ENCODE results near the gene PPM1E.

PPM1E gene

DNA sequence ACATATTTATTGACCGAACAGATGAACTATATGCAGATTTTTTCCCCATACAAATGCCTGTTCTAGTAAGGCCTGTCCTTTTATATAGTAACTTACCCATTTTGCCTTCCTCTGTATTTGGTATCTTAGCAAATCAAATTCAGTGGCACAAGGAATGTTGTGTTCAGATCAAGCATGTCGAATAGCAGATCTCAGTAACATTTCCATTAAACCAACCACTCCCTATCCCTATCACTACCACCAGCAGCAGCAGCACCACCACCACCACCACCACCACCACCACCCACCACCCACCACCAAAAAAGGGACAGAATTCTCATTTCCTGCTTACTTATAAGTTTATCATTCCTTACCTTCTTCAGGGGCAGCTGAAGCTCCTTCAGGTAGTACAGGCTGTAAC is 256.3 kb downstream of the PPM1E start:
- ChIA-PET POLR2A (no interaction called here), CTCF (interaction anchor here (0.9 kb wide), 1 partner anchor 301 kb away, joined by 4 read pairs; no protein-coding TSS in a partner anchor)
- TF ChIP-seq FOXK2 (IDR thresholded peaks at IDR 0.05) = no peak
- TF ChIP-seq LEF1 (IDR thresholded peaks at IDR 0.05; ENCODE audit: borderline replicate concordance) = no peak
- no peak for TF ChIP-seq BHLHE40 (IDR thresholded peaks at IDR 0.05; ENCODE audit: borderline replicate concordance)
- no peak for TF ChIP-seq FOXA1 (IDR thresholded peaks at IDR 0.05)
- TF ChIP-seq ZNF384 (IDR thresholded peaks at IDR 0.05) = no peak
- no peak for TF ChIP-seq TARDBP (IDR thresholded peaks at IDR 0.05)
- no peak for TF ChIP-seq NFRKB (IDR thresholded peaks at IDR 0.05)
- DNase-seq (ENCODE audit: extremely low spot score) = no peak

DNA sequence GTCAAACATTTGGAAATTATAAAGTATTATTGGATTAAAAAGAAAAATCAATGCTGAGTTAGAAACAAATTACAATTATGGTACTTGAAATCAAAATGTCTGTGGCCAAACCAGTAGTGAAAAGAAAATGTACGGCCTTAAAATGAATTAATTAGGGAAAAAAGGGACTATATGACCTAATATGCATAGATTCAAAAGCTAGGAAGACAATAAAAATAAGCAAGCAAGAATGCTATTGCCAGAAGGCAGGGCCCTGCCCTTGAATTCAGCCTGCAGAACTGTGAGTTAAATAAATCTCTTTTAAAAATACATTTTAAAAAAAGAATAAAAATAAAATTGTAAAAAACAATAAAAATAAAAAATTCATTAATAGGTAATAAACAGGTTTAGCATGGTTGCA is 262.4 kb downstream of the PPM1E start:
- POLR2A ChIA-PET = no interaction called here
- CTCF ChIA-PET = no interaction called here
- DNase-seq (ENCODE audit: extremely low spot score) = no peak
- TF ChIP-seq FOXA1 (IDR thresholded peaks at IDR 0.05) = no peak
- no peak for TF ChIP-seq CTBP1 (IDR thresholded peaks at IDR 0.05; ENCODE audit: borderline replicate concordance)
- TF ChIP-seq ELF4 (IDR thresholded peaks at IDR 0.05) = no peak
- no peak for TF ChIP-seq FOXK2 (IDR thresholded peaks at IDR 0.05)
- TF ChIP-seq FOXM1 (IDR thresholded peaks at IDR 0.05; ENCODE audit: borderline replicate concordance) = no peak
- no peak for TF ChIP-seq ZNF384 (IDR thresholded peaks at IDR 0.05)
- TF ChIP-seq SUZ12 (IDR thresholded peaks at IDR 0.05) = no peak
- TF ChIP-seq NFRKB (IDR thresholded peaks at IDR 0.05) = no peak
- TF ChIP-seq HDGF (IDR thresholded peaks at IDR 0.05; ENCODE audit: borderline replicate concordance) = no peak
- TF ChIP-seq SP1 (IDR thresholded peaks at IDR 0.05) = no peak
- TF ChIP-seq, protein P1, sequence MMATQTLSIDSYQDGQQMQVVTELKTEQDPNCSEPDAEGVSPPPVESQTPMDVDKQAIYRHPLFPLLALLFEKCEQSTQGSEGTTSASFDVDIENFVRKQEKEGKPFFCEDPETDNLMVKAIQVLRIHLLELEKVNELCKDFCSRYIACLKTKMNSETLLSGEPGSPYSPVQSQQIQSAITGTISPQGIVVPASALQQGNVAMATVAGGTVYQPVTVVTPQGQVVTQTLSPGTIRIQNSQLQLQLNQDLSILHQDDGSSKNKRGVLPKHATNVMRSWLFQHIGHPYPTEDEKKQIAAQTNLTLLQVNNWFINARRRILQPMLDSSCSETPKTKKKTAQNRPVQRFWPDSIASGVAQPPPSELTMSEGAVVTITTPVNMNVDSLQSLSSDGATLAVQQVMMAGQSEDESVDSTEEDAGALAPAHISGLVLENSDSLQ (IDR thresholded peaks at IDR 0.05) = no peak
- TF ChIP-seq L3MBTL2 (conservative IDR thresholded peaks at IDR 0.05) = no peak
- no peak for TF ChIP-seq ARNT (IDR thresholded peaks at IDR 0.05)
- TF ChIP-seq BHLHE40 (IDR thresholded peaks at IDR 0.05; ENCODE audit: borderline replicate concordance) = no peak

GRCh38 chr17:59024916-59025315 is 269.3 kb downstream of the PPM1E start:
- CTCF ChIA-PET = no interaction called here
- POLR2A ChIA-PET = no interaction called here
- TF ChIP-seq FOXK2 (IDR thresholded peaks at IDR 0.05) = no peak
- no peak for TF ChIP-seq ELF4 (IDR thresholded peaks at IDR 0.05)
- no peak for TF ChIP-seq LEF1 (IDR thresholded peaks at IDR 0.05; ENCODE audit: borderline replicate concordance)
- no peak for TF ChIP-seq L3MBTL2 (conservative IDR thresholded peaks at IDR 0.05)
- no peak for TF ChIP-seq SP1 (IDR thresholded peaks at IDR 0.05)
- TF ChIP-seq BHLHE40 (IDR thresholded peaks at IDR 0.05; ENCODE audit: borderline replicate concordance) = no peak
- TF ChIP-seq ZNF384 (IDR thresholded peaks at IDR 0.05) = no peak
- no peak for DNase-seq (ENCODE audit: extremely low spot score)

- POLR2A ChIA-PET = no interaction called here
- CTCF ChIA-PET = no interaction called here
- TF ChIP-seq L3MBTL2 (conservative IDR thresholded peaks at IDR 0.05) = no peak
- no peak for TF ChIP-seq SUZ12 (IDR thresholded peaks at IDR 0.05)
- no peak for TF ChIP-seq NFRKB (IDR thresholded peaks at IDR 0.05)
- no peak for TF ChIP-seq HDGF (IDR thresholded peaks at IDR 0.05; ENCODE audit: borderline replicate concordance)
- TF ChIP-seq FOXA1 (IDR thresholded peaks at IDR 0.05) = no peak
- no peak for TF ChIP-seq FOXM1 (IDR thresholded peaks at IDR 0.05; ENCODE audit: borderline replicate concordance)
- TF ChIP-seq, protein P1 (IDR thresholded peaks at IDR 0.05) = no peak
- TF ChIP-seq ZNF384 (IDR thresholded peaks at IDR 0.05) = no peak
- TF ChIP-seq BHLHE40 (IDR thresholded peaks at IDR 0.05; ENCODE audit: borderline replicate concordance) = no peak
- no peak for DNase-seq (ENCODE audit: extremely low spot score)
These were observed 270.7 kb downstream of the PPM1E start for GRCh38 chr17:59026176-59026939.

DNA sequence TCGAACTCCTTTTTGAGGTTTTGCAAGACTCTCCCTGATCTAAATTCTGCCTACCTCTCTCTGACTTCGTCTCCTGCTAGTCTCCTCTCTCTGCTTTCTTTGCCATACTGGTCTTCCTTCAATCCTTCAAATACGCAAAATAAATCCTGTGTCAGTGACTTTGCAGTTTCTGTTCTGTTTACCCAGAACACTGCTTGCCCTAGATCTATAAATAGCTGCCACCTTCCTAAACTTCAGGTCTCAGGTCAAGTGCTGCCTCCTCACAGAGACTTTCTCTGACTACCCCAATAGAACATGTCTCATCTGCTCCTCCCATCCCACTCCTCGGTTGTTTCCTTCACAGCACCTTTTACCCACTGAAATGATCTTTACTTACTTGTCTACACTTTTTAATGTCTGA is 272.1 kb downstream of the PPM1E start:
- no peak for DNase-seq (ENCODE audit: extremely low spot score)
- CTCF ChIA-PET = no interaction called here
- no peak for TF ChIP-seq CTBP1 (IDR thresholded peaks at IDR 0.05; ENCODE audit: borderline replicate concordance)
- POLR2A ChIA-PET = no interaction called here

DNA sequence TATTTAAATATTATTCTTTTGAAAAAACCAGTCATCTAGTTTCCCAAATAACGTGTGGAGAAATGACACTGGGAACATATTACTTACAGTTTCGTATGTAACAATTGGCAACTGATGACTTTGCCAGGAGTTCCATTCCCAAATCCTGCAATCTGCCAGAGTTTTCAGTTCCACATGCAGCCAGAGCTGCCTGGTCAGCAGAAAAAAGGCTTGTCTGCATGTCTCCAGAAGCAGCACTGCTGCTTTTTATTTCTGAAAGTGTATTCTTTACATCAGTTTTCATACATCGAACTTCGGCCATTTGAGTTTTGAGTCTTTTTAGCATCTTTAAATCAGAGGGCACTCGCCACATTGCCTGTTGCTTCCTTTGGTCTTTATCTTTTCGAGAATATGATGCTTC is 272.7 kb downstream of the PPM1E start:
- no peak for DNase-seq (ENCODE audit: extremely low spot score)
- ChIA-PET POLR2A (no interaction called here), CTCF (no interaction called here)
- TF ChIP-seq FOXM1 (IDR thresholded peaks at IDR 0.05; ENCODE audit: borderline replicate concordance) = no peak
- TF ChIP-seq ARNT (IDR thresholded peaks at IDR 0.05) = no peak
- TF ChIP-seq ZNF384 (IDR thresholded peaks at IDR 0.05) = no peak
- TF ChIP-seq L3MBTL2 (conservative IDR thresholded peaks at IDR 0.05) = no peak
- no peak for TF ChIP-seq FOXK2 (IDR thresholded peaks at IDR 0.05)
- no peak for TF ChIP-seq NFRKB (IDR thresholded peaks at IDR 0.05)
- no peak for TF ChIP-seq BHLHE40 (IDR thresholded peaks at IDR 0.05; ENCODE audit: borderline replicate concordance)
- TF ChIP-seq HDGF (IDR thresholded peaks at IDR 0.05; ENCODE audit: borderline replicate concordance) = no peak
- no peak for TF ChIP-seq CTBP1 (IDR thresholded peaks at IDR 0.05; ENCODE audit: borderline replicate concordance)
- TF ChIP-seq FOXA1 (IDR thresholded peaks at IDR 0.05) = no peak
- TF ChIP-seq LEF1 (IDR thresholded peaks at IDR 0.05; ENCODE audit: borderline replicate concordance) = no peak
- TF ChIP-seq TARDBP (IDR thresholded peaks at IDR 0.05) = no peak
- TF ChIP-seq, protein P1 (IDR thresholded peaks at IDR 0.05) = no peak
- no peak for TF ChIP-seq SP1 (IDR thresholded peaks at IDR 0.05)
- TF ChIP-seq SUZ12 (IDR thresholded peaks at IDR 0.05) = no peak
